Kidney capillary endothelial cell (primary cell): ENCODE results near the gene ABTB2.
A peak's percentile ranks its signal among the peaks of the same experiment; 100 is the strongest.

ENCODE experiments used
- DNase-seq: peaks from one replicate; pipeline ENCODE4 v3.0.0-alpha.2; 2018; ENCODE audit warnings: low spot score

Gene ABTB2

GRCh38 chr11:34105079-34105956 lies 252.5 kb downstream of the ABTB2 start, which contains the start of gene NAT10:
Gene NAT10, plus strand, starts transcription at chr11:34105629. Its CDS starts 2,597 bp downstream, at chr11:34108226.
- peak; percentile 99 for DNase-seq

- no peak for DNase-seq
Measured at GRCh38 chr11:34104680-34105078, 253.1 kb downstream of the ABTB2 start.
